Mesendoderm (in vitro differentiated cells): Measurements from ENCODE around the gene KCNJ10.
"Not testable (repeated sequence)": the region's sequence is repeated elsewhere in the genome, so short reads cannot be mapped to it uniquely, and the experiment has no call there.

Experiments used
- DNase-seq: peaks from one replicate; pipeline ENCODE4 v3.0.0; 2013
- H2AK5ac ChIP-seq: 2 replicates; pipeline ENCODE4 v1.6.1; 2013; ENCODE audit warnings: low read length, inconsistent platforms
- H2BK120ac ChIP-seq: 2 replicates; pipeline ENCODE4 v1.6.1; 2013; ENCODE audit warnings: low read depth, mild to moderate bottlenecking, low read length, moderate library complexity, mixed read lengths
- H2BK15ac ChIP-seq: replicated peaks from 2 replicates; pipeline ENCODE4 v1.6.1; 2013; ENCODE audit warnings: low read depth, mild to moderate bottlenecking, moderate library complexity
- H2BK5ac ChIP-seq: 2 replicates; pipeline ENCODE4 v1.6.1; 2013; ENCODE audit warnings: low read length, inconsistent platforms
- H3K18ac ChIP-seq: 2 replicates; pipeline ENCODE4 v1.6.1; 2013; ENCODE audit warnings: mild to moderate bottlenecking, low read length, mixed read lengths
- H3K23ac ChIP-seq: one replicate; pipeline ENCODE4 v1.6.1; 2013; ENCODE audit warnings: low read length
- H3K27ac ChIP-seq: 2 replicates; pipeline ENCODE4 v1.5.1; 2013; ENCODE audit warnings: low read depth, mild to moderate bottlenecking, inconsistent platforms, low read length, moderate library complexity
- H3K27me3 ChIP-seq: 2 replicates; pipeline ENCODE4 v1.6.1; 2013; ENCODE audit warnings: low read length, control low read depth, mild to moderate bottlenecking, inconsistent platforms; ENCODE audit not compliant: insufficient read depth, poor library complexity
- H3K36me3 ChIP-seq: 2 replicates; pipeline ENCODE4 v1.6.1; 2013; ENCODE audit warnings: low read length, inconsistent platforms; ENCODE audit not compliant: control insufficient read depth, insufficient read depth
- H3K4ac ChIP-seq: one replicate; pipeline ENCODE4 v1.6.1; 2013; ENCODE audit warnings: low read depth, mild to moderate bottlenecking, low read length, moderate library complexity
- H3K4me1 ChIP-seq: 2 replicates; pipeline ENCODE4 v1.6.1; 2013; ENCODE audit warnings: low read depth, low read length, inconsistent platforms; ENCODE audit not compliant: control insufficient read depth
- H3K4me2 ChIP-seq: 2 replicates; pipeline ENCODE4 v1.6.1; 2013; ENCODE audit warnings: low read length
- H3K4me3 ChIP-seq: 2 replicates; pipeline ENCODE4 v1.5.1; 2013; ENCODE audit warnings: mild to moderate bottlenecking, low read length
- H3K56ac ChIP-seq: one replicate; pipeline ENCODE4 v1.6.1; 2013; ENCODE audit warnings: low read length
- H3K79me1 ChIP-seq: 2 replicates; pipeline ENCODE4 v1.6.1; 2013; ENCODE audit warnings: low read length, inconsistent platforms
- H3K79me2 ChIP-seq: 2 replicates; pipeline ENCODE4 v1.6.1; 2013; ENCODE audit warnings: mild to moderate bottlenecking, low read length; ENCODE audit not compliant: control insufficient read depth, insufficient read depth
- H3K9ac ChIP-seq: 2 replicates; pipeline ENCODE4 v1.6.1; 2013; ENCODE audit warnings: low read length, inconsistent platforms
- H4K5ac ChIP-seq: one replicate; pipeline ENCODE4 v1.6.1; 2013; ENCODE audit warnings: low read length
- H4K8ac ChIP-seq: one replicate; pipeline ENCODE4 v1.6.1; 2013; ENCODE audit warnings: low read depth, mild to moderate bottlenecking, control low read depth, low read length, moderate library complexity
- WGBS: extraction: QIAGEN DNeasy Blood & Tissue Kit; methylation state at CpG from one replicate; pipeline ENCODE4 v1.1.7; 2013; ENCODE audit warnings: low lambda C conversion rate, missing lambda C conversion rate; ENCODE audit not compliant: insufficient coverage; ENCODE audit errors: extremely low coverage; 5-methylcytosine and 5-hydroxymethylcytosine counted together

Gene KCNJ10

GRCh38 chr1:160115545-160116282 is 45.8 kb upstream of the KCNJ10 start, which contains the start of gene ATP1A2:
Gene ATP1A2 (plus strand): TSS chr1:160115759. CDS start chr1:160115862, 103 bp downstream.
- Histone ChIP-seq H3K27me3 (no peaks in the 10 kb centered on the region), H3K9ac (peak within 1 kb of the TSS; percentile 70), H3K27ac (no peak within 1 kb of the TSS), H3K79me2 (no peaks in the 10 kb centered on the region), H3K4me2 (peak within 1 kb of the TSS; percentile 58), H4K8ac (no peak within 1 kb of the TSS), H3K4ac (no peak within 1 kb of the TSS), H3K18ac (peak within 1 kb of the TSS; percentile 39), H4K5ac (no peak within 1 kb of the TSS), H2AK5ac (no peak within 1 kb of the TSS), H3K4me1 (peaks cover 23% of the 10 kb centered on the region), H3K23ac (no peak within 1 kb of the TSS), H3K56ac (peak within 1 kb of the TSS; percentile 88), H2BK120ac (no peak within 1 kb of the TSS), H3K79me1 (no peaks in the 10 kb centered on the region), H2BK15ac (no peak within 1 kb of the TSS), H2BK5ac (peak within 1 kb of the TSS; percentile 15), H3K36me3 (no peaks in the 10 kb centered on the region), H3K4me3 (no peak within 1 kb of the TSS)
- WGBS, result no CpG with 5 or more reads among the region's 16 CpGs
- peak; percentile 73 for DNase-seq

GRCh38 chr1:160114085-160114484 is 44.1 kb upstream of the KCNJ10 start:
- no peak overlapping the region for H3K4ac ChIP-seq
- no peak overlapping the region for H3K23ac ChIP-seq
- H3K4me2 ChIP-seq, result no peak overlapping the region
- H3K18ac ChIP-seq, result peak overlapping the region; percentile 33
- peak overlapping the region; percentile 54 for H3K56ac ChIP-seq
- no peaks in the 10 kb centered on the region for H3K36me3 ChIP-seq
- H3K27me3 ChIP-seq, result no peaks in the 10 kb centered on the region
- H2AK5ac ChIP-seq, result no peak overlapping the region
- H2BK5ac ChIP-seq, result no peak overlapping the region
- H3K79me2 ChIP-seq, result no peaks in the 10 kb centered on the region
- no peak overlapping the region for H2BK120ac ChIP-seq
- no peak overlapping the region for H4K8ac ChIP-seq
- H3K9ac ChIP-seq, result peak overlapping the region; percentile 17
- WGBS, result no CpG with 5 or more reads among the region's 4 CpGs
- no peak overlapping the region for H4K5ac ChIP-seq
- H3K4me1 ChIP-seq, result peaks cover 23% of the 10 kb centered on the region
- DNase-seq, result peak; percentile 84
- H3K4me3 ChIP-seq, result no peak overlapping the region
- H3K27ac ChIP-seq, result no peak overlapping the region
- H3K79me1 ChIP-seq, result no peaks in the 10 kb centered on the region
- no peak overlapping the region for H2BK15ac ChIP-seq

- Histone ChIP-seq H2BK15ac (no peak overlapping the region), H3K4me2 (no peak overlapping the region), H3K9ac (no peak overlapping the region), H3K18ac (no peak overlapping the region), H4K5ac (no peak overlapping the region), H3K56ac (peak overlapping the region; percentile 53), H3K4me1 (peaks cover 23% of the 10 kb centered on the region), H2AK5ac (no peak overlapping the region), H3K4ac (no peak overlapping the region), H2BK120ac (no peak overlapping the region), H2BK5ac (no peak overlapping the region), H3K36me3 (no peaks in the 10 kb centered on the region), H3K23ac (no peak overlapping the region), H3K27me3 (no peaks in the 10 kb centered on the region), H3K79me1 (no peaks in the 10 kb centered on the region), H3K4me3 (no peak overlapping the region), H3K79me2 (no peaks in the 10 kb centered on the region), H4K8ac (no peak overlapping the region), H3K27ac (no peak overlapping the region)
- peak; percentile 46 for DNase-seq
- WGBS, result no CpG with 5 or more reads among the region's 8 CpGs
Observed at GRCh38 chr1:160113407-160113806, 43.4 kb upstream of the KCNJ10 start.

- Histone ChIP-seq H3K79me1 (no peaks in the 10 kb centered on the region), H2BK120ac (no peak overlapping the region), H2BK5ac (no peak overlapping the region), H4K8ac (no peak overlapping the region), H3K18ac (no peak overlapping the region), H3K4me3 (no peak overlapping the region), H3K4me1 (peaks cover 18% of the 10 kb centered on the region), H3K4ac (no peak overlapping the region), H2AK5ac (no peak overlapping the region), H3K27ac (no peak overlapping the region), H3K23ac (peak overlapping the region; percentile 25), H3K27me3 (no peaks in the 10 kb centered on the region), H2BK15ac (no peak overlapping the region), H3K56ac (no peak overlapping the region), H3K4me2 (no peak overlapping the region), H3K36me3 (no peaks in the 10 kb centered on the region), H4K5ac (no peak overlapping the region), H3K9ac (no peak overlapping the region), H3K79me2 (no peaks in the 10 kb centered on the region)
- DNase-seq, result no peak
- WGBS, result no CpG with 5 or more reads among the region's 12 CpGs
Observed at GRCh38 chr1:160112357-160112756, 42.4 kb upstream of the KCNJ10 start.

GRCh38 chr1:160111462-160111861 is 41.5 kb upstream of the KCNJ10 start:
- H3K27ac ChIP-seq, H2BK5ac ChIP-seq, H3K9ac ChIP-seq, H2BK15ac ChIP-seq, H3K23ac ChIP-seq, H4K5ac ChIP-seq, H3K18ac ChIP-seq, H2AK5ac ChIP-seq, H3K36me3 ChIP-seq, DNase-seq, H3K79me1 ChIP-seq, H4K8ac ChIP-seq, H3K4me2 ChIP-seq, H2BK120ac ChIP-seq, H3K27me3 ChIP-seq, H3K4ac ChIP-seq, H3K4me3 ChIP-seq, H3K56ac ChIP-seq, H3K79me2 ChIP-seq: not testable (repeated sequence)
- no CpG with 5 or more reads among the region's 10 CpGs for WGBS
- peaks cover 13% of the 10 kb centered on the region for H3K4me1 ChIP-seq

- Histone ChIP-seq H3K4me2 (no peak overlapping the region), H3K4ac (no peak overlapping the region), H3K36me3 (no peaks in the 10 kb centered on the region), H3K79me1 (no peaks in the 10 kb centered on the region), H3K56ac (no peak overlapping the region), H3K27ac (no peak overlapping the region), H4K8ac (no peak overlapping the region), H2BK120ac (no peak overlapping the region), H2BK15ac (no peak overlapping the region), H3K4me3 (no peak overlapping the region), H3K27me3 (no peaks in the 10 kb centered on the region), H3K4me1 (peaks cover 10% of the 10 kb centered on the region), H3K18ac (no peak overlapping the region), H4K5ac (no peak overlapping the region), H2BK5ac (no peak overlapping the region), H2AK5ac (no peak overlapping the region), H3K9ac (no peak overlapping the region), H3K23ac (no peak overlapping the region), H3K79me2 (no peaks in the 10 kb centered on the region)
- no CpG with 5 or more reads among the region's 4 CpGs for WGBS
- no peak for DNase-seq
Observed at GRCh38 chr1:160109686-160110085, 39.7 kb upstream of the KCNJ10 start.
